GM19043 (cell line): Measurements from ENCODE around the gene MED10.
A peak's percentile ranks its signal among the peaks of the same experiment; 100 is the strongest.

ENCODE experiments used
- ATAC-seq: cut with Tn5 transposase; IDR thresholded peaks from one replicate; pipeline ENCODE4 v1.9.1; 2021; ENCODE audit warnings: low read depth; ENCODE audit not compliant: unreplicated experiment

Gene MED10

GRCh38 chr5:6377905-6378765 is at the start of gene MED10:
Gene MED10 (minus strand): TSS chr5:6378547. CDS start chr5:6378483, 64 bp downstream.
- peak; percentile 99 for ATAC-seq

GRCh38 chr5:6427694-6428093 is 49.3 kb upstream of the MED10 start:
- ATAC-seq, result no peak

GRCh38 chr5:6424700-6425099 is 46.4 kb upstream of the MED10 start:
- ATAC-seq, result no peak

- no peak for ATAC-seq
Observed at GRCh38 chr5:6424110-6424659, 45.8 kb upstream of the MED10 start.

GRCh38 chr5:6423327-6424109 is 45.2 kb upstream of the MED10 start:
- ATAC-seq, result no peak

GRCh38 chr5:6419340-6419852 is 41.0 kb upstream of the MED10 start:
- ATAC-seq, result no peak

GRCh38 chr5:6418679-6419276 is 40.4 kb upstream of the MED10 start:
- ATAC-seq, result no peak

GRCh38 chr5:6417657-6418056 is 39.3 kb upstream of the MED10 start:
- no peak for ATAC-seq

GRCh38 chr5:6412811-6413210 is 34.5 kb upstream of the MED10 start:
- no peak for ATAC-seq

- ATAC-seq, result no peak
Observed at GRCh38 chr5:6411141-6411540, 32.8 kb upstream of the MED10 start.

- no peak for ATAC-seq
Observed at GRCh38 chr5:6410421-6410820, 32.1 kb upstream of the MED10 start.

- no peak for ATAC-seq
Observed at GRCh38 chr5:6408627-6409446, 30.5 kb upstream of the MED10 start.

GRCh38 chr5:6408260-6408596 is 29.9 kb upstream of the MED10 start:
- ATAC-seq, result no peak

GRCh38 chr5:6407558-6408259 is 29.4 kb upstream of the MED10 start:
- ATAC-seq, result no peak

GRCh38 chr5:6405591-6405990 is 27.2 kb upstream of the MED10 start:
- no peak for ATAC-seq

- no peak for ATAC-seq
Observed at GRCh38 chr5:6404129-6404528, 25.8 kb upstream of the MED10 start.

- ATAC-seq, result no peak
Observed at GRCh38 chr5:6403416-6403815, 25.1 kb upstream of the MED10 start.

GRCh38 chr5:6402939-6403338 is 24.6 kb upstream of the MED10 start:
- ATAC-seq, result no peak

- ATAC-seq, result no peak
Observed at GRCh38 chr5:6401410-6401809, 23.1 kb upstream of the MED10 start.
